ENCODE measurements around the gene STRN3.
"Not testable (repeated sequence)": the region's sequence is repeated elsewhere in the genome, so short reads cannot be mapped to it uniquely, and the experiment has no call there.

Gene STRN3

DNA sequence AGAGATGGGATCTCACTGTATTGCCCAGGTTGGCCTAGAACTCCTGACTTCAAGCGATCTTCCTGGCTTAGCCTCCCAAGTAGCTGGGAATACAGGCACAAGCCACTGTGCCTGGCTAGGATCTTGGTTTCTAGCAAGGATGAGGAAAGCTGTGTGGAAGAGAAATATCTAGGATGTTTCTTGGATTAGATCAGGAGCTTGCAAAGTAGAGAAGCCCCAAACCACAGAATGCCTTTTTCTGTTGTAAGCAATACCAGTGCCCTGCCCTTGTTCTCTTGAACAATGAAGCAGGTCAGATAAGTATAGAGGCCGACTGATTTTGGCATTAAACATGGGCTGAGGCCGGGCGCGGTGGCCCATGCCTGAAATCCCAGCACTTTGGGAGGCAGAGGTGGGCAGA is 44.3 kb upstream of the STRN3 start:
- Histone ChIP-seq H3K27ac (ENCODE audit: low read depth, low read length) (no peak overlapping the region), H3K4me1 (ENCODE audit: control insufficient read depth, low read length) (no peaks in the 10 kb centered on the region), H3K79me2 (ENCODE audit: control insufficient read depth, low read length) (no peaks in the 10 kb centered on the region), H3K9me2 (replicated peaks; ENCODE audit: control insufficient read depth, low read length) (no peaks in the 10 kb centered on the region), H4K20me1 (ENCODE audit: control insufficient read depth, insufficient read depth, low read depth, low read length) (no peaks in the 10 kb centered on the region), H3K4me2 (ENCODE audit: low read length) (no peak overlapping the region), H3K36me3 (ENCODE audit: control insufficient read depth, low read length) (no peaks in the 10 kb centered on the region), H3K9me3 (ENCODE audit: control insufficient read depth, insufficient read depth, low read length) (no peaks in the 10 kb centered on the region), H3K27me3 (ENCODE audit: control insufficient read depth, low read length) (no peaks in the 10 kb centered on the region), H3K4me3 (ENCODE audit: low read length) (no peak overlapping the region), H3F3A (ENCODE audit: control insufficient read depth, insufficient read depth) (no peaks in the 10 kb centered on the region)
- TF ChIP-seq EZH2phosphoT487 (IDR thresholded peaks at IDR 0.05; ENCODE audit: borderline replicate concordance, low read length), result no peak
- TF ChIP-seq, protein P1, sequence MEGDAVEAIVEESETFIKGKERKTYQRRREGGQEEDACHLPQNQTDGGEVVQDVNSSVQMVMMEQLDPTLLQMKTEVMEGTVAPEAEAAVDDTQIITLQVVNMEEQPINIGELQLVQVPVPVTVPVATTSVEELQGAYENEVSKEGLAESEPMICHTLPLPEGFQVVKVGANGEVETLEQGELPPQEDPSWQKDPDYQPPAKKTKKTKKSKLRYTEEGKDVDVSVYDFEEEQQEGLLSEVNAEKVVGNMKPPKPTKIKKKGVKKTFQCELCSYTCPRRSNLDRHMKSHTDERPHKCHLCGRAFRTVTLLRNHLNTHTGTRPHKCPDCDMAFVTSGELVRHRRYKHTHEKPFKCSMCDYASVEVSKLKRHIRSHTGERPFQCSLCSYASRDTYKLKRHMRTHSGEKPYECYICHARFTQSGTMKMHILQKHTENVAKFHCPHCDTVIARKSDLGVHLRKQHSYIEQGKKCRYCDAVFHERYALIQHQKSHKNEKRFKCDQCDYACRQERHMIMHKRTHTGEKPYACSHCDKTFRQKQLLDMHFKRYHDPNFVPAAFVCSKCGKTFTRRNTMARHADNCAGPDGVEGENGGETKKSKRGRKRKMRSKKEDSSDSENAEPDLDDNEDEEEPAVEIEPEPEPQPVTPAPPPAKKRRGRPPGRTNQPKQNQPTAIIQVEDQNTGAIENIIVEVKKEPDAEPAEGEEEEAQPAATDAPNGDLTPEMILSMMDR (IDR thresholded peaks at IDR 0.05; ENCODE audit: low read depth, low read length, poor library complexity, severe bottlenecking), result no peak

DNA sequence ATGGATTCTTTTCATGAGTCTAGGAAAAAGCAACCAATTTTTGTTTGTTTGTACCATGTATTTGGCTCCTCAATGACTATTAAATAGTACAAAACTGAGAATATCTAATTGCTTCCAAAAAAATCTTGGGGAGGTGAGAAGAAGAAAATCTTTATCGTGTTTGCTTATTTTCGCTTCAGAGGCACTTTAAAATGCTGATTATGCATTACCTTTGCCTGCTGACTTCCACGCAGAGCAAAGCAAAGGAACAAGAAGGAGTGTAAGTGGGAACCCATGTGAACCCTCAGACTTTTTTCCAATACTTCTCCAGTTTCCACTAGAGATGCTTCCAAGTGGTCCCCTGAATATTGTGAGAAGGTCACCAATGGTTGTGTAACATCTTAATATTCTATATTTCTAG is 43.2 kb upstream of the STRN3 start:
- Histone ChIP-seq H3K27ac (ENCODE audit: low read depth, low read length) (no peak overlapping the region), H3K79me2 (ENCODE audit: control insufficient read depth, low read length) (no peaks in the 10 kb centered on the region), H4K20me1 (ENCODE audit: control insufficient read depth, insufficient read depth, low read depth, low read length) (no peaks in the 10 kb centered on the region), H3K4me2 (ENCODE audit: low read length) (no peak overlapping the region), H3K9me3 (ENCODE audit: control insufficient read depth, insufficient read depth, low read length) (no peaks in the 10 kb centered on the region), H3F3A (ENCODE audit: control insufficient read depth, insufficient read depth) (no peaks in the 10 kb centered on the region), H3K9me2 (replicated peaks; ENCODE audit: control insufficient read depth, low read length) (no peaks in the 10 kb centered on the region), H3K36me3 (ENCODE audit: control insufficient read depth, low read length) (no peaks in the 10 kb centered on the region), H3K27me3 (ENCODE audit: control insufficient read depth, low read length) (no peaks in the 10 kb centered on the region), H3K4me1 (ENCODE audit: control insufficient read depth, low read length) (no peaks in the 10 kb centered on the region), H3K4me3 (ENCODE audit: low read length) (no peak overlapping the region)
- TF ChIP-seq EZH2phosphoT487 (IDR thresholded peaks at IDR 0.05; ENCODE audit: borderline replicate concordance, low read length), result no peak
- TF ChIP-seq, protein P1 (IDR thresholded peaks at IDR 0.05; ENCODE audit: low read depth, low read length, poor library complexity, severe bottlenecking), result no peak

DNA sequence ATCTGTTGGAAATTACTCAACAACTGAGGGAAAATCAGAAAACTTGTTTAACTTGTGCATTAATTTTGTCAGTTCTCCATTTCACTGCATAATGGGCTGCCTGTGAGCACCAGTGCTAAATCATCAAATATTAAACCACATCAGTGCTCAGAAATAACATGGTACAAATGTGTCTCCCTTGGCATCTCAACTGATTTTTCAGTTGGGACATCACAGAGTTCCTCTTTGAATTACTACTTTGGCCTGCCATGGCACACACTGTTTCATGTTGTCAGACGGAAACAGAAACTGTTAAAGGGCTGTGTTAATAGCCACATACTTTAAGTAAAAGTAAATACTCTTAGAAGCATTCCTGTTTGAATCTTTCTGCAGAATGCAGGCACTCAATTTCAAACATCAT is 42.1 kb upstream of the STRN3 start:
- Histone ChIP-seq H3K27ac (ENCODE audit: low read depth, low read length) (no peak overlapping the region), H3K36me3 (ENCODE audit: control insufficient read depth, low read length) (no peaks in the 10 kb centered on the region)
- no peak for TF ChIP-seq EZH2phosphoT487 (IDR thresholded peaks at IDR 0.05; ENCODE audit: borderline replicate concordance, low read length)
- TF ChIP-seq, protein P1 (IDR thresholded peaks at IDR 0.05; ENCODE audit: low read depth, low read length, poor library complexity, severe bottlenecking), result no peak

DNA sequence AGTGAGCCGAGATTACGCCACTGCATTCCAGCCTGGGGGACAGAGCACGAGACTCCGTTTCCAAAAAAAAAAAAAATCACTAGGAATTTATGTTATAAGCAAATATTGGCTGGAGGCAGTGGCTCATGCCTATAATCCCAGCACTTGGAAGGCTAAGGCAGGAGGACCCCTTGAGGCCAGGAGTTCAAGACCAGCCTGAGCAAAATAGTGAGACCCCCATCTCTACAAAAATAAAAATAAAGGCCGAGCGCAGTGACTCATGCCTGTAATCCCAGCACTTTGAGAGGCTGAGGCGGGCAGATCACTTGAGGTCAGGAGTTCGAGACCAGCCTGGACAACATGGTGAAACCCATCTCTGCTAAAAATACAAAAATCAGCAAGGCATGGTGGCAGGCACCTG is 36.7 kb upstream of the STRN3 start:
- H4K20me1 ChIP-seq (ENCODE audit: control insufficient read depth, insufficient read depth, low read depth, low read length); H3K9me2 ChIP-seq (replicated peaks; ENCODE audit: control insufficient read depth, low read length); H3K4me3 ChIP-seq (ENCODE audit: low read length); H3K27me3 ChIP-seq (ENCODE audit: control insufficient read depth, low read length); H3K27ac ChIP-seq (ENCODE audit: low read depth, low read length); H3K79me2 ChIP-seq (ENCODE audit: control insufficient read depth, low read length); H3K9me3 ChIP-seq (ENCODE audit: control insufficient read depth, insufficient read depth, low read length); H3K4me2 ChIP-seq (ENCODE audit: low read length); H3K36me3 ChIP-seq (ENCODE audit: control insufficient read depth, low read length); H3F3A ChIP-seq (ENCODE audit: control insufficient read depth, insufficient read depth): not testable (repeated sequence)
- peaks cover 14% of the 10 kb centered on the region for H3K4me1 ChIP-seq (ENCODE audit: control insufficient read depth, low read length)

More for the DNA sequence above, 42.1 kb upstream of the STRN3 start:
- H3K4me1 ChIP-seq (ENCODE audit: control insufficient read depth, low read length), result no peaks in the 10 kb centered on the region
- H4K20me1 ChIP-seq (ENCODE audit: control insufficient read depth, insufficient read depth, low read depth, low read length), result no peaks in the 10 kb centered on the region
- no peak overlapping the region for H3K4me3 ChIP-seq (ENCODE audit: low read length)
- H3K9me2 ChIP-seq (replicated peaks; ENCODE audit: control insufficient read depth, low read length), result no peaks in the 10 kb centered on the region
- H3K79me2 ChIP-seq (ENCODE audit: control insufficient read depth, low read length), result no peaks in the 10 kb centered on the region
- H3F3A ChIP-seq (ENCODE audit: control insufficient read depth, insufficient read depth), result no peaks in the 10 kb centered on the region
- H3K27me3 ChIP-seq (ENCODE audit: control insufficient read depth, low read length), result no peaks in the 10 kb centered on the region
- no peak overlapping the region for H3K4me2 ChIP-seq (ENCODE audit: low read length)
- H3K9me3 ChIP-seq (ENCODE audit: control insufficient read depth, insufficient read depth, low read length), result no peaks in the 10 kb centered on the region
